ENCODE data around the gene HDDC3. TPM values are rescaled to one million over a fixed set of nuclear protein-coding genes. Genes with fewer than 3 reads are reported as not detected.

Gene HDDC3
- polyA plus RNA-seq, 3 donors: 11.6 to 19.7 (median 14.8) TPM

DNA sequence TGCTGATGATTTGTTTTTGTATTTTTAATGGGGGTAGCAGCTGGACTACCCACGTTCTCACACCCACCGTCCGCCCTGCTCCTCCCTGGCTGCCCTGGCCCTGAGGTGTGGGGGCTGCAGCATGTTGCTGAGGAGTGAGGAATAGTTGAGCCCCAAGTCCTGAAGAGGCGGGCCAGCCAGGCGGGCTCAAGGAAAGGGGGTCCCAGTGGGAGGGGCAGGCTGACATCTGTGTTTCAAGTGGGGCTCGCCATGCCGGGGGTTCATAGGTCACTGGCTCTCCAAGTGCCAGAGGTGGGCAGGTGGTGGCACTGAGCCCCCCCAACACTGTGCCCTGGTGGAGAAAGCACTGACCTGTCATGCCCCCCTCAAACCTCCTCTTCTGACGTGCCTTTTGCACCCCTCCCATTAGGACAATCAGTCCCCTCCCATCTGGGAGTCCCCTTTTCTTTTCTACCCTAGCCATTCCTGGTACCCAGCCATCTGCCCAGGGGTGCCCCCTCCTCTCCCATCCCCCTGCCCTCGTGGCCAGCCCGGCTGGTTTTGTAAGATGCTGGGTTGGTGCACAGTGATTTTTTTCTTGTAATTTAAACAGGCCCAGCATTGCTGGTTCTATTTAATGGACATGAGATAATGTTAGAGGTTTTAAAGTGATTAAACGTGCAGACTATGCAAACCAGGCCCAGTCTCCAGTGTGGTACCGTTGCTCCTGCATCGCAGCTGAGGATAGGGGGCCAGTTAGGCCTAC is 49.4 kb downstream of the HDDC3 start:
- H3K4me1 Mint-ChIP-seq: peaks cover 38% of the 10 kb centered on the region
- Histone ChIP-seq H3K27me3 (ENCODE audit: control insufficient read depth in 2 of 2, insufficient read depth in 2 of 2, low read length in 2 of 2) (no peaks in the 10 kb centered on the region), H3K4me1 (ENCODE audit: control insufficient read depth in 1 of 2, insufficient read depth in 2 of 2, low read length in 2 of 2) (peaks cover 31 to 54% of the 10 kb centered on the region in 2 donors), H3K36me3 (replicated peaks in 1 of 2; ENCODE audit: control insufficient read depth in 1 of 2, insufficient read depth in 2 of 2, low read length in 2 of 2) (peaks cover 62 to 69% of the 10 kb centered on the region in 2 donors), H3K9ac (ENCODE audit: insufficient read depth, low read length, poor library complexity, severe bottlenecking) (peak overlapping the region; percentile 1), H3K4me2 (replicated peaks; ENCODE audit: extremely low read depth, low read length, poor library complexity, severe bottlenecking) (peak overlapping the region; percentile 96), H4K20me1 (ENCODE audit: insufficient read depth, low read length) (peaks cover 72% of the 10 kb centered on the region), H3K79me2 (ENCODE audit: insufficient read depth, low read length) (peaks cover 66% of the 10 kb centered on the region), H3K27ac (ENCODE audit: low read depth in 1 of 2, low read length in 2 of 2) (peak overlapping the region; percentile 67 to 88), H3K9me3 (replicated peaks in 1 of 2; ENCODE audit: control insufficient read depth in 1 of 2, insufficient read depth in 1 of 2, low read length in 2 of 2) (no peaks in the 10 kb centered on the region), H3K4me3 (replicated peaks in 1 of 3; ENCODE audit: low read depth in 2 of 3, low read length in 3 of 3) (peak overlapping the region in 1 of 3 experiments; percentile 99), H2AFZ (ENCODE audit: insufficient read depth, low read depth, low read length, poor library complexity, severe bottlenecking) (no peak overlapping the region)
- WGBS (ENCODE audit: insufficient coverage): 93% methylated on average over 11 of the region's 13 CpGs
- H3K9me3 Mint-ChIP-seq: no peaks in the 10 kb centered on the region
- peaks cover 0 to 1% (median 0%) of the 10 kb centered on the region in 3 donors for H3K27me3 Mint-ChIP-seq (ENCODE audit: low read depth in 3 of 3)
- no peak overlapping the region for H3K4me3 Mint-ChIP-seq
- peak overlapping the region; percentile 11 to 88 (median 80) for H3K27ac Mint-ChIP-seq
- H3K36me3 Mint-ChIP-seq: peaks cover 51 to 66% of the 10 kb centered on the region in 2 donors
- TF ChIP-seq CTCF (IDR thresholded peaks at IDR 0.05): no peak
- DNase-seq: no peak
- intact Hi-C loops (cut with micrococcal nuclease): loop anchor here in 1 of 2 donors (10.0 kb wide), 1 partner anchor 168 kb away; the partner anchor contains the start of gene BLM

- Histone ChIP-seq H3K9ac (ENCODE audit: insufficient read depth, low read length, poor library complexity, severe bottlenecking) (no peak overlapping the region), H3K27me3 (ENCODE audit: control insufficient read depth in 2 of 2, insufficient read depth in 2 of 2, low read length in 2 of 2) (no peaks in the 10 kb centered on the region), H3K4me2 (replicated peaks; ENCODE audit: extremely low read depth, low read length, poor library complexity, severe bottlenecking) (no peak overlapping the region), H3K9me3 (replicated peaks in 1 of 2; ENCODE audit: control insufficient read depth in 1 of 2, insufficient read depth in 1 of 2, low read length in 2 of 2) (no peaks in the 10 kb centered on the region), H3K4me3 (replicated peaks in 1 of 3; ENCODE audit: low read depth in 2 of 3, low read length in 3 of 3) (no peak overlapping the region), H3K79me2 (ENCODE audit: insufficient read depth, low read length) (peaks cover 63% of the 10 kb centered on the region), H3K36me3 (replicated peaks in 1 of 2; ENCODE audit: control insufficient read depth in 1 of 2, insufficient read depth in 2 of 2, low read length in 2 of 2) (peaks cover 62 to 69% of the 10 kb centered on the region in 2 donors), H2AFZ (ENCODE audit: insufficient read depth, low read depth, low read length, poor library complexity, severe bottlenecking) (no peak overlapping the region), H4K20me1 (ENCODE audit: insufficient read depth, low read length) (peaks cover 72% of the 10 kb centered on the region), H3K4me1 (ENCODE audit: control insufficient read depth in 1 of 2, insufficient read depth in 2 of 2, low read length in 2 of 2) (peaks cover 27 to 46% of the 10 kb centered on the region in 2 donors), H3K27ac (ENCODE audit: low read depth in 1 of 2, low read length in 2 of 2) (peak overlapping the region in 1 of 2 donors; percentile 88)
- Mint-ChIP-seq H3K36me3 (peaks cover 51 to 66% of the 10 kb centered on the region in 2 donors), H3K4me3 (no peak overlapping the region), H3K4me1 (peaks cover 32% of the 10 kb centered on the region), H3K9me3 (no peaks in the 10 kb centered on the region), H3K27ac (peak overlapping the region in 5 of 7 donors; percentile 37 to 87 (median 80)), H3K27me3 (ENCODE audit: low read depth in 3 of 3) (no peaks in the 10 kb centered on the region)
- no peak for TF ChIP-seq CTCF (IDR thresholded peaks at IDR 0.05)
- no peak for DNase-seq
- intact Hi-C loops (cut with micrococcal nuclease): loop anchor here in 1 of 2 donors (10.0 kb wide), 1 partner anchor 167 kb away; the partner anchor contains the start of gene BLM
- WGBS (ENCODE audit: insufficient coverage): 100% methylated on average over 3 of the region's 19 CpGs
Measured at GRCh38 chr15:90881978-90882721, 50.2 kb downstream of the HDDC3 start.
